ENCODE data around the gene MYL6B.
A peak's percentile ranks its signal among the peaks of the same experiment; 100 is the strongest.
"Not testable (repeated sequence)": the region's sequence is repeated elsewhere in the genome, so short reads cannot be mapped to it uniquely, and the experiment has no call there.

MYL6B gene

GRCh38 chr12:56152132-56152755 lies at the start of gene MYL6B:
TSS of gene MYL6B (plus strand) at chr12:56152587. CDS start at chr12:56153919, 1,332 bp downstream.
- DNase-seq (ENCODE audit: low read depth, low spot score) = peak; percentile 65

GRCh38 chr12:56102683-56103065 lies 49.7 kb upstream of the MYL6B start:
- no peak for DNase-seq (ENCODE audit: low read depth, low spot score)

GRCh38 chr12:56103066-56103711 lies 49.2 kb upstream of the MYL6B start:
- DNase-seq (ENCODE audit: low read depth, low spot score) = no peak

GRCh38 chr12:56103823-56104108 lies 48.6 kb upstream of the MYL6B start:
- DNase-seq (ENCODE audit: low read depth, low spot score) = no peak

GRCh38 chr12:56104109-56104814 lies 48.1 kb upstream of the MYL6B start, which contains the start of gene PA2G4:
TSS of gene PA2G4 (plus strand) at chr12:56104559. CDS start at chr12:56104738, 179 bp downstream.
- DNase-seq (ENCODE audit: low read depth, low spot score) = peak; percentile 95

- DNase-seq (ENCODE audit: low read depth, low spot score) = no peak
Measured at GRCh38 chr12:56104815-56105608, 47.4 kb upstream of the MYL6B start.

GRCh38 chr12:56105609-56105902 lies 46.8 kb upstream of the MYL6B start:
- no peak for DNase-seq (ENCODE audit: low read depth, low spot score)

- no peak for DNase-seq (ENCODE audit: low read depth, low spot score)
Measured at GRCh38 chr12:56107242-56107641, 45.1 kb upstream of the MYL6B start.

- no peak for DNase-seq (ENCODE audit: low read depth, low spot score)
Measured at GRCh38 chr12:56110571-56110970, 41.8 kb upstream of the MYL6B start.

- no peak for DNase-seq (ENCODE audit: low read depth, low spot score)
Measured at GRCh38 chr12:56114084-56114483, 38.3 kb upstream of the MYL6B start.

- DNase-seq (ENCODE audit: low read depth, low spot score) = no peak
Measured at GRCh38 chr12:56115329-56115728, 37.1 kb upstream of the MYL6B start.

- peak; percentile 70 for DNase-seq (ENCODE audit: low read depth, low spot score)
Measured at GRCh38 chr12:56116267-56117081, 35.9 kb upstream of the MYL6B start, which contains the start of gene RPL41. TSS of gene RPL41 (plus strand) at chr12:56116633.

GRCh38 chr12:56117082-56117706 lies 35.2 kb upstream of the MYL6B start:
- DNase-seq (ENCODE audit: low read depth, low spot score) = not testable (repeated sequence)

GRCh38 chr12:56117778-56118687 lies 34.4 kb upstream of the MYL6B start, which contains the start of gene ZC3H10:
TSS of gene ZC3H10 (plus strand) at chr12:56118266. CDS start at chr12:56120563, 2,297 bp downstream.
- peak; percentile 99 for DNase-seq (ENCODE audit: low read depth, low spot score)

- no peak for DNase-seq (ENCODE audit: low read depth, low spot score)
Measured at GRCh38 chr12:56118688-56119357, 33.6 kb upstream of the MYL6B start.

GRCh38 chr12:56119361-56119796 lies 33.0 kb upstream of the MYL6B start:
- peak; percentile 83 for DNase-seq (ENCODE audit: low read depth, low spot score)

- DNase-seq (ENCODE audit: low read depth, low spot score) = no peak
Measured at GRCh38 chr12:56120158-56120846, 32.1 kb upstream of the MYL6B start.

- no peak for DNase-seq (ENCODE audit: low read depth, low spot score)
Measured at GRCh38 chr12:56121204-56121870, 31.1 kb upstream of the MYL6B start.
